Measurements from ENCODE around the gene CEND1. TPM values are rescaled to one million over a fixed set of nuclear protein-coding genes. Genes with fewer than 3 reads are reported as not detected.

CEND1 gene
- total RNA-seq, 1 donor from 2014 or later, result 0.27 TPM

- no peaks in the 10 kb centered on the region for H3K27me3 Mint-ChIP-seq (ENCODE audit: unreplicated experiment)
- no peak overlapping the region for H3K27ac Mint-ChIP-seq (ENCODE audit: unreplicated experiment)
- DNase-seq (ENCODE audit: extremely low spot score, unreplicated experiment), result no peak
- no peak for TF ChIP-seq CTCF (IDR thresholded peaks at IDR 0.05)
- H3K36me3 Mint-ChIP-seq (ENCODE audit: unreplicated experiment), result peaks cover 10% of the 10 kb centered on the region
- no peaks in the 10 kb centered on the region for H3K9me3 Mint-ChIP-seq (ENCODE audit: unreplicated experiment)
- peaks cover 21% of the 10 kb centered on the region for H3K4me1 Mint-ChIP-seq (ENCODE audit: unreplicated experiment)
- H3K4me3 Mint-ChIP-seq (ENCODE audit: unreplicated experiment), result no peak overlapping the region
Observed at GRCh38 chr11:815675-816432, 26.0 kb upstream of the CEND1 start.

GRCh38 chr11:813456-814096, 23.7 kb upstream of the CEND1 start:
- Mint-ChIP-seq H3K9me3 (ENCODE audit: unreplicated experiment) (no peaks in the 10 kb centered on the region), H3K4me3 (ENCODE audit: unreplicated experiment) (no peak overlapping the region), H3K4me1 (ENCODE audit: unreplicated experiment) (peaks cover 24% of the 10 kb centered on the region), H3K27ac (ENCODE audit: unreplicated experiment) (no peak overlapping the region), H3K27me3 (ENCODE audit: unreplicated experiment) (no peaks in the 10 kb centered on the region), H3K36me3 (ENCODE audit: unreplicated experiment) (peaks cover 11% of the 10 kb centered on the region)
- DNase-seq (ENCODE audit: extremely low spot score, unreplicated experiment), result no peak
- TF ChIP-seq CTCF (IDR thresholded peaks at IDR 0.05), result no peak

DNA sequence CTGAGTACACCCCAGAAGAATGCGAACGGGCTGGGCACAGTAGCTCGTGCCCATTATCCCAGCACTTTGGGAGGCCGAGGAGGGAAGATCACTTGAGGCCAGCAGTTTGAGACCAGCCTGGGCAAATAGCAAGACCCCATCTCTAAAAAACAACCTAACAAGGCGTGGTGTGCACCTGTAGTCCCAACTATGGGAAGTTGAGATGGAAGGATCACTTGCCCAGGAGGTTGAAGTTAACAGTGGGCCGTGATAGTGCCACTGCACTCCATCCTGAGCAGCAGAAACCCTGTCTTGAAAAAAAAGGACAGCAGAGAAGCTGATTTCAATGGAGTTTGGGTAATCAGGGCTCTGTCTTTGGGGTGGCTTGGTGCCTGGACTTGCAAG, 23.2 kb upstream of the CEND1 start:
- H3K4me3 Mint-ChIP-seq (ENCODE audit: unreplicated experiment), result no peak overlapping the region
- peaks cover 26% of the 10 kb centered on the region for H3K4me1 Mint-ChIP-seq (ENCODE audit: unreplicated experiment)
- peaks cover 11% of the 10 kb centered on the region for H3K36me3 Mint-ChIP-seq (ENCODE audit: unreplicated experiment)
- DNase-seq (ENCODE audit: extremely low spot score, unreplicated experiment), result no peak
- no peak overlapping the region for H3K27ac Mint-ChIP-seq (ENCODE audit: unreplicated experiment)
- H3K27me3 Mint-ChIP-seq (ENCODE audit: unreplicated experiment), result no peaks in the 10 kb centered on the region
- no peak for TF ChIP-seq CTCF (IDR thresholded peaks at IDR 0.05)
- no peaks in the 10 kb centered on the region for H3K9me3 Mint-ChIP-seq (ENCODE audit: unreplicated experiment)

DNA sequence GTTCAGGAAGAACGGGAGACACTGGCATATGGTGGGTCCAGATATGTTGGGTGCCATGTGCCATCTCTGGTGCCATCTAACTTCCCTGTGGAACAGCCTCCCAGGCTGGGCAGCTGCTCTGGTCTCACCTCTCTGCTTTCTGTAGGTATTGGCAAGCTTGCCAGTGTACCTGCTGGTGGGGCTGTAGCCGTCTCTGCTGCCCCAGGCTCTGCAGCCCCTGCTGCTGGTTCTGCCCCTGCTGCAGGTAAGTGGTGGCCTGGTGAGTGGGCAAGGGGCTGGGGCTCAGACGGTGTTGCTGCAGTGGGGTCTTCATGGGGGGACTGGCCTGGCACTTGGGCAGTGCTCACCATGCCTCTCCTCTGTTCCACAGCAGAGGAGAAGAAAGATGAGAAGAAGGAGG, 22.5 kb upstream of the CEND1 start:
- Mint-ChIP-seq H3K27ac (ENCODE audit: unreplicated experiment) (no peak overlapping the region), H3K4me1 (ENCODE audit: unreplicated experiment) (peaks cover 30% of the 10 kb centered on the region), H3K4me3 (ENCODE audit: unreplicated experiment) (peak overlapping the region; percentile 45)

More for the DNA sequence above, 22.5 kb upstream of the CEND1 start:
- Mint-ChIP-seq H3K27me3 (ENCODE audit: unreplicated experiment) (no peaks in the 10 kb centered on the region), H3K9me3 (ENCODE audit: unreplicated experiment) (no peaks in the 10 kb centered on the region), H3K36me3 (ENCODE audit: unreplicated experiment) (peaks cover 11% of the 10 kb centered on the region)
- TF ChIP-seq CTCF (IDR thresholded peaks at IDR 0.05), result no peak
- no peak for DNase-seq (ENCODE audit: extremely low spot score, unreplicated experiment)
